ENCODE data around the gene NDUFC2. TPM values are rescaled to one million over a fixed set of nuclear protein-coding genes. Genes with fewer than 3 reads are reported as not detected.
"Not testable (repeated sequence)": the region's sequence is repeated elsewhere in the genome, so short reads cannot be mapped to it uniquely, and the experiment has no call there.

Gene NDUFC2
- total and polyA plus RNA-seq, 11 donors: 164 to 351 (median 258) TPM

- no peaks in the 10 kb centered on the region for H3K27me3 ChIP-seq
- no peaks in the 10 kb centered on the region for H3K36me3 ChIP-seq
- intact Hi-C loops (cut with DNase I): loop anchor here in 2 of 10 donors (5.0 to 10.0 kb wide), 2 partner anchors 40 to 47 kb away; partner anchors contain the start of gene INTS4 (in 1 of the 2)
- H3K4me3 ChIP-seq: no peak overlapping the region
- no peak overlapping the region for H3K27ac ChIP-seq
- ATAC-seq (no peak), DNase-seq (no peak)
- WGBS, 4 donors: 94 to 96% (median 95%) methylated on average over 14 of the region's 14 CpGs
- no peaks in the 10 kb centered on the region for H3K9me3 ChIP-seq
- peaks cover 0 to 26% (median 14%) of the 10 kb centered on the region in 12 donors for H3K4me1 ChIP-seq
- no peak for TF ChIP-seq POLR2A (IDR thresholded peaks at IDR 0.05)
- TF ChIP-seq CTCF (IDR thresholded peaks at IDR 0.05): no peak
Observed at GRCh38 chr11:78041843-78042440, 37.7 kb downstream of the NDUFC2 start.

GRCh38 chr11:78041380-78041719 is 38.3 kb downstream of the NDUFC2 start:
- not testable (repeated sequence) for DNase-seq, H3K27ac ChIP-seq, H3K9me3 ChIP-seq, H3K36me3 ChIP-seq, H3K27me3 ChIP-seq, H3K4me3 ChIP-seq, ATAC-seq
- H3K4me1 ChIP-seq: peaks cover 0 to 24% (median 13%) of the 10 kb centered on the region in 12 donors
- WGBS, 4 donors: 96 to 97% (median 96%) methylated on average over 8 of the region's 8 CpGs
- intact Hi-C loops (cut with DNase I): loop anchor here in 2 of 10 donors (5.0 to 10.0 kb wide), 2 partner anchors 39 to 47 kb away; partner anchors contain the start of gene INTS4 (in 1 of the 2)

GRCh38 chr11:78040691-78041379 is 38.8 kb downstream of the NDUFC2 start:
- intact Hi-C loops (cut with DNase I): loop anchor here in 2 of 10 donors (5.0 to 10.0 kb wide), 2 partner anchors 39 to 46 kb away; partner anchors contain the start of gene INTS4 (in 1 of the 2)
- Histone ChIP-seq H3K27ac (peak overlapping the region in 5 of 12 donors; percentile 29 to 87 (median 73)), H3K27me3 (no peaks in the 10 kb centered on the region), H3K4me1 (peaks cover 0 to 23% (median 10%) of the 10 kb centered on the region in 12 donors), H3K9me3 (no peaks in the 10 kb centered on the region), H3K4me3 (no peak overlapping the region), H3K36me3 (no peaks in the 10 kb centered on the region)
- no peak for TF ChIP-seq POLR2A (IDR thresholded peaks at IDR 0.05)
- WGBS, 4 donors: 90 to 96% (median 92%) methylated on average over 12 to 15 of the region's 15 CpGs
- DNase-seq: no peak
- ATAC-seq: no peak

- Histone ChIP-seq H3K27me3 (no peaks in the 10 kb centered on the region), H3K27ac (peak overlapping the region in 11 of 12 donors; percentile 29 to 87 (median 58)), H3K9me3 (no peaks in the 10 kb centered on the region), H3K4me3 (peak overlapping the region in 8 of 12 donors; percentile 10 to 38 (median 19)), H3K36me3 (no peaks in the 10 kb centered on the region), H3K4me1 (peaks cover 0 to 20% (median 10%) of the 10 kb centered on the region in 12 donors)
- WGBS, 4 donors: 16 to 22% (median 18%) methylated on average over 7 of the region's 7 CpGs
- intact Hi-C loops (cut with DNase I): loop anchor here in 2 of 10 donors (5.0 to 10.0 kb wide), 2 partner anchors 38 to 45 kb away; partner anchors contain the start of gene INTS4 (in 1 of the 2)
- no peak for TF ChIP-seq POLR2A (IDR thresholded peaks at IDR 0.05)
- TF ChIP-seq CTCF (IDR thresholded peaks at IDR 0.05): no peak
- DNase-seq (peak; percentile 56 to 85 (median 69)), ATAC-seq (peak in 3 of 4 donors; percentile 45 to 82 (median 73))
Observed at GRCh38 chr11:78039919-78040671, 39.6 kb downstream of the NDUFC2 start.
